Endothelial cell (in vitro differentiated cells): Measurements from ENCODE around the gene NLRP6. TPM values are rescaled to one million over a fixed set of nuclear protein-coding genes. Genes with fewer than 3 reads are reported as not detected.
A peak's percentile ranks its signal among the peaks of the same experiment; 100 is the strongest.

Experiments
- DNase-seq: peaks from one replicate; pipeline ENCODE4 v3.0.0; 2021; ENCODE audit warnings: low spot score
- H3K27ac Mint-ChIP-seq: one replicate; pipeline ENCODE4 v1.8.0; 2021; ENCODE audit warnings: mixed read lengths, inconsistent platforms; ENCODE audit not compliant: unreplicated experiment
- H3K27me3 Mint-ChIP-seq: one replicate; pipeline ENCODE4 v1.8.0; 2021; ENCODE audit warnings: mild to moderate bottlenecking, moderate library complexity, mixed read lengths, inconsistent platforms; ENCODE audit not compliant: unreplicated experiment
- H3K36me3 Mint-ChIP-seq: one replicate; pipeline ENCODE4 v1.8.0; 2021; ENCODE audit warnings: mild to moderate bottlenecking, low read depth, mixed read lengths, inconsistent platforms; ENCODE audit not compliant: unreplicated experiment
- H3K4me1 Mint-ChIP-seq: one replicate; pipeline ENCODE4 v1.8.0; 2021; ENCODE audit warnings: mild to moderate bottlenecking, mixed read lengths, inconsistent platforms; ENCODE audit not compliant: unreplicated experiment
- H3K4me3 Mint-ChIP-seq: one replicate; pipeline ENCODE4 v1.8.0; 2021; ENCODE audit warnings: mild to moderate bottlenecking, mixed read lengths, inconsistent platforms; ENCODE audit not compliant: unreplicated experiment
- H3K9me3 Mint-ChIP-seq: one replicate; pipeline ENCODE4 v1.8.0; 2021; ENCODE audit warnings: mixed read lengths, inconsistent platforms; ENCODE audit not compliant: unreplicated experiment
- total RNA-seq: library from RNA; stranded (reverse); fragmentation: NEBNext Ultra II Directional; extraction: Animal tissue kit (Norgen Biotek cat#: 25700); gene quantifications from one replicate; pipeline ENCODE4 v1.2.1, GENCODE V29; 2021; ENCODE audit not compliant: unreplicated experiment
- TF ChIP-seq, protein P1 (sequence below): fragments of 200-600 bp; sonication (generic); IDR thresholded peaks from one replicate; pipeline ENCODE4 v1.5.0; 2021; ENCODE audit warnings: antibody characterized with exemption; ENCODE audit not compliant: unreplicated experiment

Gene NLRP6
- total RNA-seq, 1 donor from 2014 or later, result not detected

DNA sequence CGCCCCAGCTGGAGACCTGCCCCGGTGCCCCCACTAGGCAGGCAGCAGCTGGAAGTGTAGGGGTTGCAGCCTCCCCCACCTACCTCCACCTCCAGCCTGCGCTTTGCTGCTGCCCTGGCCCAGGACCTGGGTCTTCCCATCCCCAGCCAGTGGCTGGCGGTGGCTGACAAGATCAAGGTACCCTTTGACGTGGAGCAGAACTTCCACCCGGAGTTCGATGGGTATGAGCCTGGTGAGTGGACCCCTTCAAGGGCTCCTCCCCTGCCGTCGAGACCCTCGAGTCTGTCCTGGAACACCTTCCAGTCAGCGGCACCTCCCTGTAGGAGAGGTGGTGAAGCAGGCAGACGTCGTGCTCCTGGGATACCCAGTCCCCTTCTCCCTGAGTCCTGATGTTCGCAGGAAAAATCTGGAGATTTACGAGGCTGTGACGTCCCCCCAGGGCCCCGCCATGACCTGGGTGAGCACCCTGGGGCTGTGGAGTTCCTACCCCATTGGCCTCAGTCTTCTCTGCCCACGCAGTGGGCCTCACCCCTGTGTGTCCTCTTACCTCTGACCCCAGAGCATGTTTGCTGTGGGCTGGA is 15.2 kb downstream of the NLRP6 start:
- no peak overlapping the region for H3K4me3 Mint-ChIP-seq
- H3K27me3 Mint-ChIP-seq, result peaks cover 5% of the 10 kb centered on the region
- peaks cover 5% of the 10 kb centered on the region for H3K4me1 Mint-ChIP-seq
- no peaks in the 10 kb centered on the region for H3K9me3 Mint-ChIP-seq
- TF ChIP-seq, protein P1, sequence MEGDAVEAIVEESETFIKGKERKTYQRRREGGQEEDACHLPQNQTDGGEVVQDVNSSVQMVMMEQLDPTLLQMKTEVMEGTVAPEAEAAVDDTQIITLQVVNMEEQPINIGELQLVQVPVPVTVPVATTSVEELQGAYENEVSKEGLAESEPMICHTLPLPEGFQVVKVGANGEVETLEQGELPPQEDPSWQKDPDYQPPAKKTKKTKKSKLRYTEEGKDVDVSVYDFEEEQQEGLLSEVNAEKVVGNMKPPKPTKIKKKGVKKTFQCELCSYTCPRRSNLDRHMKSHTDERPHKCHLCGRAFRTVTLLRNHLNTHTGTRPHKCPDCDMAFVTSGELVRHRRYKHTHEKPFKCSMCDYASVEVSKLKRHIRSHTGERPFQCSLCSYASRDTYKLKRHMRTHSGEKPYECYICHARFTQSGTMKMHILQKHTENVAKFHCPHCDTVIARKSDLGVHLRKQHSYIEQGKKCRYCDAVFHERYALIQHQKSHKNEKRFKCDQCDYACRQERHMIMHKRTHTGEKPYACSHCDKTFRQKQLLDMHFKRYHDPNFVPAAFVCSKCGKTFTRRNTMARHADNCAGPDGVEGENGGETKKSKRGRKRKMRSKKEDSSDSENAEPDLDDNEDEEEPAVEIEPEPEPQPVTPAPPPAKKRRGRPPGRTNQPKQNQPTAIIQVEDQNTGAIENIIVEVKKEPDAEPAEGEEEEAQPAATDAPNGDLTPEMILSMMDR, result no peak
- peaks cover 6% of the 10 kb centered on the region for H3K36me3 Mint-ChIP-seq
- H3K27ac Mint-ChIP-seq, result no peak overlapping the region
- no peak for DNase-seq

DNA sequence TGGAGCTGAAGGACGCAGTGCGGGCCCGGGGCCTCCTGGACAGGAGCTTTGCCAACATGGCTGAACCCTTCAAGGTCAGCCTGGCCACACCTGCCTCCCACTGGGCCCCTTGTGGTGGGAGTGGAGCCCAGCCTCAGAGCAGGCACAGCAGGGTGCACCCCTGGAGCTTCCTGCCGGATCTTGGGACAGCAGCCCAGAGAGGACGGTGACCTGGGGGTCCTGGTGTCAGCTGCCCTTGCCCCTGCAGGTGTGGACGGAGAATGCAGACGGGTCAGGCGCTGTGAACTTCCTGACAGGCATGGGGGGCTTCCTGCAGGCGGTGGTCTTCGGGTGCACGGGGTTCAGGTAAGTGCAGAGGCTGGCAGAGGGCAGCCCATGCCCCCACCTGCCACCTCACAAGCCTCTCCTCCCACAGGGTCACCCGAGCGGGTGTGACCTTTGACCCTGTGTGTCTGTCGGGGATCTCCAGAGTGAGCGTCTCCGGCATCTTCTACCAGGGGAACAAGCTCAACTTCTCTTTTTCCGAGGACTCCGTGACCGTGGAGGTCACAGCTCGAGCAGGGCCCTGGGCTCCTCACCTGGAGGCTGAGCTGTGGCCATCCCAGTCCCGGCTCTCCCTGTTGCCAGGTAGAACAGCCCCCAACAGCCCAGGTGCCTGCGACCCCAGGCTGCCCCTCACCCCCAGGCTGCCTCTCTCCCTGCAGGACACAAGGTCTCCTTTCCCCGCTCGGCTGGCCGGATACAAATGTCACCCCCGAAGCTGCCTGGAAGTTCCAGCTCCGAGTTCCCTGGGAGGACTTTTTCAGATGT is 15.8 kb downstream of the NLRP6 start:
- TF ChIP-seq, protein P1, result no peak
- H3K4me1 Mint-ChIP-seq, result peaks cover 5% of the 10 kb centered on the region
- H3K9me3 Mint-ChIP-seq, result no peaks in the 10 kb centered on the region
- H3K27ac Mint-ChIP-seq, result no peak overlapping the region
- peaks cover 6% of the 10 kb centered on the region for H3K36me3 Mint-ChIP-seq
- no peak overlapping the region for H3K4me3 Mint-ChIP-seq
- peaks cover 5% of the 10 kb centered on the region for H3K27me3 Mint-ChIP-seq
- no peak for DNase-seq

DNA sequence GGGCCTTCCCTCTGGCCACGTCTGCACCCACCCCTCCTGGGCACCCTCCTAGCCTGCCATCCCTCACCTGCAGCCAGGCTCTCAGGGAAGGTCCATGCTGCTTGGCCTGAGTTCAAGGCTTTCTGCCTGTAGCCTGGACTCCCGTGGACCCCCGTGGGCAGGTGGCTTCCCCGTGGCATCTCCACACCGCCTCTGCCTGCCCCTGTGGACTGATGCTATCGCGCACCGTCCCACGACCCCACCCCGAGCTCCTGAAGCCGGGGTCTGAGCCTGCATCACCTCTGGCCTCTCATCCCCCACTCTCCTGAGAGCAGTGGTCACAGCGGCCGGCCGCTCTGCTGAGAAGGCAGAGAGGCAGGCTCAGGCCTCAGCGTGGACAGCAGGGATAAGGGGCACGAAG is 16.6 kb downstream of the NLRP6 start:
- peaks cover 2% of the 10 kb centered on the region for H3K27me3 Mint-ChIP-seq
- no peaks in the 10 kb centered on the region for H3K9me3 Mint-ChIP-seq
- H3K4me3 Mint-ChIP-seq, result no peak overlapping the region
- H3K4me1 Mint-ChIP-seq, result peaks cover 5% of the 10 kb centered on the region
- H3K27ac Mint-ChIP-seq, result no peak overlapping the region
- H3K36me3 Mint-ChIP-seq, result peaks cover 6% of the 10 kb centered on the region
- TF ChIP-seq, protein P1, result no peak
- DNase-seq, result no peak

DNA sequence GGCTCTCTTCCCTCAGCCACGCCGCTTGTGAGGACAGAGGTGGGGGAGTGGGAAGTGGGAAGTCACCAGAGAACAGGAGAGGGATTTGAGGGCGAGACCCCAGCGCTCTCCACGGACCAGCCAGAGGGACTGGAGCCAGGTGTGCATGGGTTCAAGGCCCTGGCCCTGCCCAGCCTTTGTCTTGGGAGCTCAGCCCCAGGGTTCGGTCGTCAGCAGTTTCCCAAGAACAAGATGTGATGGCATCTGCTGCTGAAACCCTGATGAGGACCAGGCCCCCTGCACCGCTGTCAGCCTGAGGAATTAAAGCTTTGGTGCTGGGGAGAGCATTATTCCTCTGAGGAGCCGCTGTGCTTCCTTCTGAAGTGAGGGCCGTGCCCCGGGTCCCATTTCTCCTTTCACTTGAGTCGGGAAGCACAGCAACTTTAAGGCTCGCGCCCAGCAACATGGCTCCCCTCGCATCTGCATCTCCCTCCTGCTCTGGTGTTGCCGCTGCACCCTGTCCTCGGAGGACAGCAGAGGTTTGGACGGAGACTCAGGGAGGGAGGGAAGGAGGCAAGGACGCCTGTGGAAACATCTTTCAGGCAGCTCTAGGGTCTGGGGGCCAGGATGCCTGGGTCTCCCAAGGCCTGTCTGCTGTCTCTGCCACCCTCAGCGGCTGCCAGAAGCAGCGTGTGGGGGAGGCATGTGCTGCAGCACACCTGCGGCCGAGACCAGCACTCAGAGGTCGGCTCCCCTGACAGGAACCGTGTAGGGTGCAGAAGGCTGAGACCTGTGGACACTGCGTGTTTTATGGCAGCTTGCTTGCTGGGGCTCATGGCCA is 17.4 kb downstream of the NLRP6 start:
- H3K4me3 Mint-ChIP-seq, result peak overlapping the region; percentile 31
- no peaks in the 10 kb centered on the region for H3K9me3 Mint-ChIP-seq
- no peak overlapping the region for H3K27ac Mint-ChIP-seq
- peaks cover 5% of the 10 kb centered on the region for H3K4me1 Mint-ChIP-seq
- peaks cover 6% of the 10 kb centered on the region for H3K36me3 Mint-ChIP-seq
- DNase-seq, result no peak
- H3K27me3 Mint-ChIP-seq, result peaks cover 2% of the 10 kb centered on the region
- TF ChIP-seq, protein P1, result no peak
